ENCODE results near the gene NUP153.
"Not testable (repeated sequence)": the region's sequence is repeated elsewhere in the genome, so short reads cannot be mapped to it uniquely, and the experiment has no call there.

GRCh38 chr6:17708035-17708434, 1.3 kb upstream of the NUP153 start:
- not testable (repeated sequence) for TF ChIP-seq CHD2 (IDR thresholded peaks at IDR 0.05; ENCODE audit: low read length); MAX (IDR thresholded peaks at IDR 0.05); EP300 (IDR thresholded peaks at IDR 0.05; ENCODE audit: borderline replicate concordance in 1 of 2, low read depth in 2 of 2, low read length in 2 of 2); YY1 (IDR thresholded peaks at IDR 0.05; ENCODE audit: low read depth, low read length); CTCF (IDR thresholded peaks at IDR 0.05; ENCODE audit: control extremely low read depth in 1 of 3, insufficient read depth in 1 of 3, low read depth in 1 of 3, low read length in 3 of 3); RBBP5 (IDR thresholded peaks at IDR 0.05; ENCODE audit: borderline replicate concordance, low read depth, low read length); HDAC6 (IDR thresholded peaks at IDR 0.05; ENCODE audit: low read depth, low read length); ASH2L (IDR thresholded peaks at IDR 0.05; ENCODE audit: low read length); MAFK (IDR thresholded peaks at IDR 0.05; ENCODE audit: low read depth, low read length); EZH2 (IDR thresholded peaks at IDR 0.05; ENCODE audit: low read depth, low read length, severe bottlenecking)
